22Rv1 (cell line): ENCODE measurements around the gene ZNF710.

Experiments
- ZFX ChIP-seq: fragments of 450-650 bp; IDR thresholded peaks from 2 replicates; pipeline ENCODE4 v1.6.1; 2017; ENCODE audit warnings: antibody characterized with exemption, borderline replicate concordance
- TF ChIP-seq, protein P1 (sequence below): fragments of 450-650 bp; IDR thresholded peaks from 2 replicates; pipeline ENCODE4 v1.5.1; 2017; ENCODE audit warnings: mild to moderate bottlenecking

GRCh38 chr15:89964232-89964954 is 36.7 kb upstream of the ZNF710 start:
- TF ChIP-seq, protein P1, sequence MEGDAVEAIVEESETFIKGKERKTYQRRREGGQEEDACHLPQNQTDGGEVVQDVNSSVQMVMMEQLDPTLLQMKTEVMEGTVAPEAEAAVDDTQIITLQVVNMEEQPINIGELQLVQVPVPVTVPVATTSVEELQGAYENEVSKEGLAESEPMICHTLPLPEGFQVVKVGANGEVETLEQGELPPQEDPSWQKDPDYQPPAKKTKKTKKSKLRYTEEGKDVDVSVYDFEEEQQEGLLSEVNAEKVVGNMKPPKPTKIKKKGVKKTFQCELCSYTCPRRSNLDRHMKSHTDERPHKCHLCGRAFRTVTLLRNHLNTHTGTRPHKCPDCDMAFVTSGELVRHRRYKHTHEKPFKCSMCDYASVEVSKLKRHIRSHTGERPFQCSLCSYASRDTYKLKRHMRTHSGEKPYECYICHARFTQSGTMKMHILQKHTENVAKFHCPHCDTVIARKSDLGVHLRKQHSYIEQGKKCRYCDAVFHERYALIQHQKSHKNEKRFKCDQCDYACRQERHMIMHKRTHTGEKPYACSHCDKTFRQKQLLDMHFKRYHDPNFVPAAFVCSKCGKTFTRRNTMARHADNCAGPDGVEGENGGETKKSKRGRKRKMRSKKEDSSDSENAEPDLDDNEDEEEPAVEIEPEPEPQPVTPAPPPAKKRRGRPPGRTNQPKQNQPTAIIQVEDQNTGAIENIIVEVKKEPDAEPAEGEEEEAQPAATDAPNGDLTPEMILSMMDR = no peak
- no peak for TF ChIP-seq ZFX
